Measurements from ENCODE around the gene ZSWIM7.

ZSWIM7 gene

DNA sequence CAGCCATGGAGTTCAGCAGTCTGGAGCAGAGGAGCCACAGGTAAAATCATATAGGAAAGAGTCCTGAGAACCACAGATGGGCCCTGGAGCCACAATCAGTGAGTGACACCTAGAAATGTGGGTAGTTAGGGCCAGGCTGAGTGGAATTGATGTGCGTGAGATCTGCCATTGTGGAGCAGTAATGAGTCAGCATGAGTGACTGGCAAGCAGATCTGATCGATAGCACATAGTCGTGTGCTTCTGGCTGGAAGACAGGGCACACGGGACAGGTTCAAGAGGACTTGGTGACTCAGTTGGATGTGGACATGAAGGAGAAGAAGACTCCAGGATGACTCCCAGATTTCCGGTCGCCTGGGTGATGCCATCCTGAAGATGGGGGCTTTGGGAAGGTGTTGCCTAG lies 42.3 kb downstream of the ZSWIM7 start:
- Histone ChIP-seq H3K27ac (ENCODE audit: low read depth, low read length) (no peak overlapping the region), H3K79me2 (ENCODE audit: control insufficient read depth, low read length) (no peaks in the 10 kb centered on the region), H3K9me3 (ENCODE audit: control insufficient read depth, insufficient read depth, low read length) (no peaks in the 10 kb centered on the region), H3K36me3 (ENCODE audit: control insufficient read depth, low read length) (no peaks in the 10 kb centered on the region), H4K20me1 (ENCODE audit: control insufficient read depth, insufficient read depth, low read depth, low read length) (no peaks in the 10 kb centered on the region), H3K27me3 (ENCODE audit: control insufficient read depth, low read length) (peaks cover 6% of the 10 kb centered on the region; the same call in 1 of the 2 replicates), H3K4me2 (ENCODE audit: low read length) (no peak overlapping the region), H3K4me1 (ENCODE audit: control insufficient read depth, low read length) (no peaks in the 10 kb centered on the region), H3F3A (ENCODE audit: control insufficient read depth, insufficient read depth) (no peaks in the 10 kb centered on the region), H3K4me3 (ENCODE audit: low read length) (no peak overlapping the region), H3K9me2 (replicated peaks; ENCODE audit: control insufficient read depth, low read length) (no peaks in the 10 kb centered on the region)
- TF ChIP-seq, protein P1, sequence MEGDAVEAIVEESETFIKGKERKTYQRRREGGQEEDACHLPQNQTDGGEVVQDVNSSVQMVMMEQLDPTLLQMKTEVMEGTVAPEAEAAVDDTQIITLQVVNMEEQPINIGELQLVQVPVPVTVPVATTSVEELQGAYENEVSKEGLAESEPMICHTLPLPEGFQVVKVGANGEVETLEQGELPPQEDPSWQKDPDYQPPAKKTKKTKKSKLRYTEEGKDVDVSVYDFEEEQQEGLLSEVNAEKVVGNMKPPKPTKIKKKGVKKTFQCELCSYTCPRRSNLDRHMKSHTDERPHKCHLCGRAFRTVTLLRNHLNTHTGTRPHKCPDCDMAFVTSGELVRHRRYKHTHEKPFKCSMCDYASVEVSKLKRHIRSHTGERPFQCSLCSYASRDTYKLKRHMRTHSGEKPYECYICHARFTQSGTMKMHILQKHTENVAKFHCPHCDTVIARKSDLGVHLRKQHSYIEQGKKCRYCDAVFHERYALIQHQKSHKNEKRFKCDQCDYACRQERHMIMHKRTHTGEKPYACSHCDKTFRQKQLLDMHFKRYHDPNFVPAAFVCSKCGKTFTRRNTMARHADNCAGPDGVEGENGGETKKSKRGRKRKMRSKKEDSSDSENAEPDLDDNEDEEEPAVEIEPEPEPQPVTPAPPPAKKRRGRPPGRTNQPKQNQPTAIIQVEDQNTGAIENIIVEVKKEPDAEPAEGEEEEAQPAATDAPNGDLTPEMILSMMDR (IDR thresholded peaks at IDR 0.05; ENCODE audit: low read depth, low read length, poor library complexity, severe bottlenecking): no peak
- no peak for TF ChIP-seq EZH2phosphoT487 (IDR thresholded peaks at IDR 0.05; ENCODE audit: borderline replicate concordance, low read length)

DNA sequence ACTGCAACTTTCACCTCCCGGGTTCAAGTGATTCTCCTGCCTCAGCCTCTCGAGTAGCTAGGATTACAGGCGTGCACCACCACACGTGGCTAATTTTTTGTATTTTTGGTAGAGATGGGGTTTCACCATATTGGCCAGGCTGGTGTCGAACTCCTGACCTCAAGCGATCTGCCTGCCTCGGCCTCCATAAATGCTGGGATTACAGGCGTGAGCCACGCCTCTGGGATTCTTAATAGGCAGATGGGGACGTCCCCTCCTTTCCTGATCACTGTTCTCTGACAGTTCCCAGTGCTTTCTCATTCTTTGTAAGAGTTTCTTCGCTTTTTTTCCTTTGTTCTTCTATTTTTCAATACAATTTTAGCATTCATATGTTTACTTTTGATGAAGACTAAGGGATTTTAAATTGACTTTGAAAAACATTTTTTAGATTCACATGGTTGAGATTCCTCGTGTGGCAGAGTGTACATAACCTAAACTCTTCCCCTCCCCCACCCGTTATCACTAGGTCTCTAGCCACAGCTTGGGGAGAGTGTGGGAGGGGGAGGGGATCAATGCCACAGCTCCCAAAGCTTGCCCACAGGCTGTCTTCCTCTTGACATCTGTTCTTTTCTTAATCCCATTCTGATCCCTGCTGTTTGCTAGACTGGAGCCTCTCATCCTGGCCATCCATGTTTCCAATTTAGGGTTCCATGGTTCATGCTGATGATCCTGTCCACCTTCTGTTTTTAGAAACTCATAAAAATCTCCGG lies 43.5 kb downstream of the ZSWIM7 start:
- H3K27me3 ChIP-seq (ENCODE audit: control insufficient read depth, low read length): peaks cover 6% of the 10 kb centered on the region; the same call in 1 of the 2 replicates
- no peaks in the 10 kb centered on the region for H3K9me2 ChIP-seq (replicated peaks; ENCODE audit: control insufficient read depth, low read length)
- no peak overlapping the region for H3K4me2 ChIP-seq (ENCODE audit: low read length)
- no peak for TF ChIP-seq EZH2phosphoT487 (IDR thresholded peaks at IDR 0.05; ENCODE audit: borderline replicate concordance, low read length)
- TF ChIP-seq, protein P1 (IDR thresholded peaks at IDR 0.05; ENCODE audit: low read depth, low read length, poor library complexity, severe bottlenecking): no peak
- H4K20me1 ChIP-seq (ENCODE audit: control insufficient read depth, insufficient read depth, low read depth, low read length): no peaks in the 10 kb centered on the region
- no peak overlapping the region for H3K4me3 ChIP-seq (ENCODE audit: low read length)
- no peaks in the 10 kb centered on the region for H3K36me3 ChIP-seq (ENCODE audit: control insufficient read depth, low read length)
- no peak overlapping the region for H3K27ac ChIP-seq (ENCODE audit: low read depth, low read length)
- H3F3A ChIP-seq (ENCODE audit: control insufficient read depth, insufficient read depth): no peaks in the 10 kb centered on the region
- no peaks in the 10 kb centered on the region for H3K4me1 ChIP-seq (ENCODE audit: control insufficient read depth, low read length)
- no peaks in the 10 kb centered on the region for H3K79me2 ChIP-seq (ENCODE audit: control insufficient read depth, low read length)
- no peaks in the 10 kb centered on the region for H3K9me3 ChIP-seq (ENCODE audit: control insufficient read depth, insufficient read depth, low read length)

DNA sequence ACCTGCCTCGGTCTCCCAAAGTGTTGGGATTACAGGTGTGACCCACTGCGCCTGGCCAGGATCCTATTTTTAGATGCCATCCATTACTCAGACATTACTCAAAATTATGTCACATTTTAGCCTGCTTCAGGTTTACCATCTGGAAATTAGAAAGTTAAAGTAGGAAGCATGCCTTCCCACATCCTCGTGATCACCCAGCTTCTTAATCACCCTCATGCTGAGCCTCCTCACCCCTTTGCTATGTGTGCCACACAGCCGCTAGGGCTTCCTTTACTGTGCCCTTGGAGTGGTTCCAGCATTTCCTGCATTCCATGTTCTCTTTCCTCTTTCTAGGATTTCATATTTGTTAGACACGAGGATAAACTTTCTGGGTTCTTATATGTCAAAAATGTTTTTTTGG lies 45.3 kb downstream of the ZSWIM7 start:
- no peak overlapping the region for H3K27ac ChIP-seq (ENCODE audit: low read depth, low read length)
- H4K20me1 ChIP-seq (ENCODE audit: control insufficient read depth, insufficient read depth, low read depth, low read length): no peaks in the 10 kb centered on the region
- TF ChIP-seq EZH2phosphoT487 (IDR thresholded peaks at IDR 0.05; ENCODE audit: borderline replicate concordance, low read length): no peak
- TF ChIP-seq, protein P1 (IDR thresholded peaks at IDR 0.05; ENCODE audit: low read depth, low read length, poor library complexity, severe bottlenecking): no peak
- no peaks in the 10 kb centered on the region for H3K9me2 ChIP-seq (replicated peaks; ENCODE audit: control insufficient read depth, low read length)
- peaks cover 6% of the 10 kb centered on the region; the same call in 1 of the 2 replicates for H3K27me3 ChIP-seq (ENCODE audit: control insufficient read depth, low read length)
- H3F3A ChIP-seq (ENCODE audit: control insufficient read depth, insufficient read depth): no peaks in the 10 kb centered on the region
- H3K4me3 ChIP-seq (ENCODE audit: low read length): no peak overlapping the region
- no peaks in the 10 kb centered on the region for H3K79me2 ChIP-seq (ENCODE audit: control insufficient read depth, low read length)
- H3K4me2 ChIP-seq (ENCODE audit: low read length): no peak overlapping the region
- no peaks in the 10 kb centered on the region for H3K4me1 ChIP-seq (ENCODE audit: control insufficient read depth, low read length)
- no peaks in the 10 kb centered on the region for H3K9me3 ChIP-seq (ENCODE audit: control insufficient read depth, insufficient read depth, low read length)
- H3K36me3 ChIP-seq (ENCODE audit: control insufficient read depth, low read length): no peaks in the 10 kb centered on the region

Measured in DOHH2 (cell line).